Epithelial cell of proximal tubule (primary cell): Measurements from ENCODE around the gene C3orf20. TPM values are rescaled to one million over a fixed set of nuclear protein-coding genes. Genes with fewer than 3 reads are reported as not detected.

Experiments used
- DNase-seq: peaks from one replicate; pipeline ENCODE4 v3.0.0-alpha.2; 2011; ENCODE audit warnings: low read depth
- H3K4me3 ChIP-seq: 2 replicates; pipeline ENCODE4 v1.5.1; 2011; ENCODE audit warnings: low read depth, mild to moderate bottlenecking, low read length
- CTCF ChIP-seq: conservative IDR thresholded peaks from 2 replicates; pipeline ENCODE4 v1.5.1; 2012; ENCODE audit warnings: low read depth, mild to moderate bottlenecking, low read length
- total RNA-seq: library from RNA; depleted of rRNA; stranded (reverse); fragments of >200 nt; gene quantifications from 2 replicates; pipeline ENCODE4 v1.2.3, GENCODE V29; 2015

Gene C3orf20
- total RNA-seq, 1 donor from 2014 or later, result not detected

- no peak overlapping the region for H3K4me3 ChIP-seq
- no peak for DNase-seq
- no peak for TF ChIP-seq CTCF
Measured at GRCh38 chr3:14691719-14692118, 16.8 kb downstream of the C3orf20 start.

GRCh38 chr3:14698601-14699244, 23.8 kb downstream of the C3orf20 start:
- no peak for TF ChIP-seq CTCF
- no peak overlapping the region for H3K4me3 ChIP-seq
- DNase-seq, result no peak

GRCh38 chr3:14699643-14700042, 24.7 kb downstream of the C3orf20 start:
- TF ChIP-seq CTCF, result no peak
- DNase-seq, result no peak

GRCh38 chr3:14700891-14701290, 25.9 kb downstream of the C3orf20 start:
- TF ChIP-seq CTCF, result no peak
- no peak for DNase-seq
- no peak overlapping the region for H3K4me3 ChIP-seq

More at GRCh38 chr3:14699643-14700042, 24.7 kb downstream of the C3orf20 start:
- no peak overlapping the region for H3K4me3 ChIP-seq

GRCh38 chr3:14701676-14702075, 26.7 kb downstream of the C3orf20 start:
- TF ChIP-seq CTCF, result no peak
- no peak overlapping the region for H3K4me3 ChIP-seq
- DNase-seq, result no peak

- H3K4me3 ChIP-seq, result no peak overlapping the region
- no peak for TF ChIP-seq CTCF
- no peak for DNase-seq
Measured at GRCh38 chr3:14703128-14703750, 28.3 kb downstream of the C3orf20 start.

- no peak for TF ChIP-seq CTCF
- DNase-seq, result no peak
- no peak overlapping the region for H3K4me3 ChIP-seq
Measured at GRCh38 chr3:14703791-14704190, 28.9 kb downstream of the C3orf20 start.
